Stimulated activated CD4-positive, alpha-beta T cell treated with anti-CD3 and anti-CD28 coated beads, Interleukin-1b, Interleukin-23, amount 100 ng/mL, for 24 hours (primary cell): ENCODE measurements around the gene KATNAL1.
"Not testable (repeated sequence)": the region's sequence is repeated elsewhere in the genome, so short reads cannot be mapped to it uniquely, and the experiment has no call there.

Experiments
- DNase-seq, 4 experiments: peaks; one replicate each; pipeline ENCODE4 v3.0.0-alpha.2; 2020; ENCODE audit warnings: low read depth in 4 of 4, low spot score in 1 of 4

The KATNAL1 gene

GRCh38 chr13:30295116-30295515 lies 12.2 kb downstream of the KATNAL1 start:
- no peak for DNase-seq

GRCh38 chr13:30294004-30294403 lies 13.3 kb downstream of the KATNAL1 start:
- DNase-seq, result no peak

GRCh38 chr13:30292325-30292724 lies 15.0 kb downstream of the KATNAL1 start:
- DNase-seq, result no peak

- no peak for DNase-seq
Measured at GRCh38 chr13:30290812-30291436, 16.4 kb downstream of the KATNAL1 start.

GRCh38 chr13:30289533-30289932 lies 17.8 kb downstream of the KATNAL1 start:
- no peak for DNase-seq

GRCh38 chr13:30286059-30286458 lies 21.3 kb downstream of the KATNAL1 start:
- DNase-seq, result not testable (repeated sequence)

- no peak for DNase-seq
Measured at GRCh38 chr13:30276178-30276577, 31.2 kb downstream of the KATNAL1 start.

- no peak for DNase-seq
Measured at GRCh38 chr13:30274083-30274482, 33.3 kb downstream of the KATNAL1 start.

- not testable (repeated sequence) for DNase-seq
Measured at GRCh38 chr13:30270035-30270434, 37.3 kb downstream of the KATNAL1 start.

- DNase-seq, result no peak
Measured at GRCh38 chr13:30268673-30269072, 38.7 kb downstream of the KATNAL1 start.

GRCh38 chr13:30266756-30267155 lies 40.6 kb downstream of the KATNAL1 start:
- no peak for DNase-seq

- DNase-seq, result not testable (repeated sequence)
Measured at GRCh38 chr13:30259149-30259733, 48.1 kb downstream of the KATNAL1 start.

GRCh38 chr13:30257468-30258099 lies 49.8 kb downstream of the KATNAL1 start:
- no peak for DNase-seq

- no peak for DNase-seq
Measured at GRCh38 chr13:30256713-30257467, 50.5 kb downstream of the KATNAL1 start.

GRCh38 chr13:30255696-30256095 lies 51.7 kb downstream of the KATNAL1 start:
- no peak for DNase-seq

- no peak for DNase-seq
Measured at GRCh38 chr13:30253830-30254229, 53.5 kb downstream of the KATNAL1 start.

- DNase-seq, result no peak
Measured at GRCh38 chr13:30247406-30247805, 59.9 kb downstream of the KATNAL1 start.

- DNase-seq, result no peak
Measured at GRCh38 chr13:30241532-30241931, 65.8 kb downstream of the KATNAL1 start.

GRCh38 chr13:30240608-30241007 lies 66.7 kb downstream of the KATNAL1 start:
- no peak for DNase-seq

- no peak for DNase-seq
Measured at GRCh38 chr13:30235216-30235615, 72.1 kb downstream of the KATNAL1 start.

- no peak for DNase-seq
Measured at GRCh38 chr13:30234619-30235162, 72.7 kb downstream of the KATNAL1 start.

- DNase-seq, result no peak
Measured at GRCh38 chr13:30224732-30225131, 82.6 kb downstream of the KATNAL1 start.
